Measurements from ENCODE around the gene PRRT1B. TPM values are rescaled to one million over a fixed set of nuclear protein-coding genes. Genes with fewer than 3 reads are reported as not detected.

Gene PRRT1B
- total and polyA plus RNA-seq, 2 of the 4 experiments (the other 2 are of a cell fraction): not detected

GRCh38 chr9:131545786-131546335, 538 bp downstream of the PRRT1B start:
- Histone ChIP-seq H2BK20ac (ENCODE audit: low read depth, low read length) (no peak overlapping the region), H4K20me1 (ENCODE audit: insufficient read depth, low read length) (no peaks in the 10 kb centered on the region), H2BK120ac (ENCODE audit: low read depth, low read length) (no peak overlapping the region), H3K27me3 (ENCODE audit: control insufficient read depth, insufficient read depth, low read length) (peaks cover 45% of the 10 kb centered on the region), H4K8ac (ENCODE audit: low read depth in 2 of 2, low read length in 2 of 2) (no peak overlapping the region), H3K14ac (replicated peaks; ENCODE audit: low read depth, low read length) (no peak overlapping the region), H4K91ac (ENCODE audit: insufficient read depth, low read depth, low read length) (no peak overlapping the region), H2AK5ac (ENCODE audit: low read depth, low read length) (no peak overlapping the region), H3K36me3 (ENCODE audit: control insufficient read depth, insufficient read depth, low read length) (no peaks in the 10 kb centered on the region), H2BK5ac (ENCODE audit: low read depth, low read length, poor library complexity, severe bottlenecking) (no peak overlapping the region), H2AFZ (replicated peaks; ENCODE audit: low read length, poor library complexity) (peak overlapping the region; percentile 24), H4K5ac (ENCODE audit: low read depth, low read length) (no peak overlapping the region), H3K4me3 (ENCODE audit: insufficient read depth, low read depth, low read length) (no peak overlapping the region), H3K9me1 (ENCODE audit: insufficient read depth, low read length) (no peaks in the 10 kb centered on the region), H3K9me3 (ENCODE audit: control insufficient read depth, insufficient read depth, low read length) (peaks cover 32% of the 10 kb centered on the region), H3K27ac (ENCODE audit: insufficient read depth, low read length) (no peak overlapping the region), H3K4me1 (ENCODE audit: control insufficient read depth, insufficient read depth, low read length) (peaks cover 4% of the 10 kb centered on the region; the same call in 1 of the 2 replicates), H2BK15ac (ENCODE audit: low read depth, low read length) (no peak overlapping the region), H3K23ac (ENCODE audit: low read depth, low read length) (no peak overlapping the region; the same call in 1 of the 2 replicates), H3K56ac (ENCODE audit: extremely low read depth, insufficient read depth, low read length) (no peak overlapping the region), H3K9ac (ENCODE audit: low read depth, low read length) (no peak overlapping the region), H3K4ac (ENCODE audit: low read depth, low read length) (no peak overlapping the region), H3K18ac (ENCODE audit: low read depth, low read length) (no peak overlapping the region), H3K79me1 (ENCODE audit: low read depth in 1 of 2, low read length in 2 of 2) (no peaks in the 10 kb centered on the region), H2AK9ac (replicated peaks; ENCODE audit: low read depth, low read length, poor library complexity) (no peak overlapping the region), H3K4me2 (ENCODE audit: low read depth, low read length) (no peak overlapping the region; the same call in 1 of the 2 replicates)
- ChIA-PET CTCF (no interaction called here), POLR2A (ENCODE audit: unreplicated experiment) (no interaction called here)
- WGBS, 2 experiments (ENCODE audit: extremely low coverage in 2 of 2, insufficient read length in 1 of 2): 2% methylated on average over 11 of the region's 30 CpGs; no CpG with 5 or more reads in 1 of the 2 experiments
- TF ChIP-seq, protein P1, sequence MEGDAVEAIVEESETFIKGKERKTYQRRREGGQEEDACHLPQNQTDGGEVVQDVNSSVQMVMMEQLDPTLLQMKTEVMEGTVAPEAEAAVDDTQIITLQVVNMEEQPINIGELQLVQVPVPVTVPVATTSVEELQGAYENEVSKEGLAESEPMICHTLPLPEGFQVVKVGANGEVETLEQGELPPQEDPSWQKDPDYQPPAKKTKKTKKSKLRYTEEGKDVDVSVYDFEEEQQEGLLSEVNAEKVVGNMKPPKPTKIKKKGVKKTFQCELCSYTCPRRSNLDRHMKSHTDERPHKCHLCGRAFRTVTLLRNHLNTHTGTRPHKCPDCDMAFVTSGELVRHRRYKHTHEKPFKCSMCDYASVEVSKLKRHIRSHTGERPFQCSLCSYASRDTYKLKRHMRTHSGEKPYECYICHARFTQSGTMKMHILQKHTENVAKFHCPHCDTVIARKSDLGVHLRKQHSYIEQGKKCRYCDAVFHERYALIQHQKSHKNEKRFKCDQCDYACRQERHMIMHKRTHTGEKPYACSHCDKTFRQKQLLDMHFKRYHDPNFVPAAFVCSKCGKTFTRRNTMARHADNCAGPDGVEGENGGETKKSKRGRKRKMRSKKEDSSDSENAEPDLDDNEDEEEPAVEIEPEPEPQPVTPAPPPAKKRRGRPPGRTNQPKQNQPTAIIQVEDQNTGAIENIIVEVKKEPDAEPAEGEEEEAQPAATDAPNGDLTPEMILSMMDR (conservative IDR thresholded peaks at IDR 0.05; ENCODE audit: low read depth, low read length): no peak
- TF ChIP-seq, protein P2, sequence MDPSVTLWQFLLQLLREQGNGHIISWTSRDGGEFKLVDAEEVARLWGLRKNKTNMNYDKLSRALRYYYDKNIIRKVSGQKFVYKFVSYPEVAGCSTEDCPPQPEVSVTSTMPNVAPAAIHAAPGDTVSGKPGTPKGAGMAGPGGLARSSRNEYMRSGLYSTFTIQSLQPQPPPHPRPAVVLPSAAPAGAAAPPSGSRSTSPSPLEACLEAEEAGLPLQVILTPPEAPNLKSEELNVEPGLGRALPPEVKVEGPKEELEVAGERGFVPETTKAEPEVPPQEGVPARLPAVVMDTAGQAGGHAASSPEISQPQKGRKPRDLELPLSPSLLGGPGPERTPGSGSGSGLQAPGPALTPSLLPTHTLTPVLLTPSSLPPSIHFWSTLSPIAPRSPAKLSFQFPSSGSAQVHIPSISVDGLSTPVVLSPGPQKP (IDR thresholded peaks at IDR 0.05; ENCODE audit: borderline replicate concordance, low read depth, low read length): no peak
- TF ChIP-seq CEBPB (IDR thresholded peaks at IDR 0.05; ENCODE audit: low read depth, low read length) (no peak), FOS (IDR thresholded peaks at IDR 0.05; ENCODE audit: low read depth, low read length) (no peak), SMC3 (IDR thresholded peaks at IDR 0.05; ENCODE audit: low read depth, low read length) (no peak), MAZ (IDR thresholded peaks at IDR 0.05; ENCODE audit: borderline replicate concordance, low read depth, low read length) (no peak), RAD21 (IDR thresholded peaks at IDR 0.05; ENCODE audit: low read length) (no peak), RCOR1 (IDR thresholded peaks at IDR 0.05; ENCODE audit: insufficient replicate concordance, low read length) (no peak), POLR2A (IDR thresholded peaks at IDR 0.05; ENCODE audit: low read depth, low read length) (no peak)
- TF ChIP-seq, protein P3, sequence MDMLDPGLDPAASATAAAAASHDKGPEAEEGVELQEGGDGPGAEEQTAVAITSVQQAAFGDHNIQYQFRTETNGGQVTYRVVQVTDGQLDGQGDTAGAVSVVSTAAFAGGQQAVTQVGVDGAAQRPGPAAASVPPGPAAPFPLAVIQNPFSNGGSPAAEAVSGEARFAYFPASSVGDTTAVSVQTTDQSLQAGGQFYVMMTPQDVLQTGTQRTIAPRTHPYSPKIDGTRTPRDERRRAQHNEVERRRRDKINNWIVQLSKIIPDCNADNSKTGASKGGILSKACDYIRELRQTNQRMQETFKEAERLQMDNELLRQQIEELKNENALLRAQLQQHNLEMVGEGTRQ (IDR thresholded peaks at IDR 0.05; ENCODE audit: low read depth, low read length): no peak
- dilution Hi-C loops (cut with HindIII; ENCODE audit: low sequenced_read_pairs, unreplicated experiment) (no loop called here), in situ Hi-C loops (cut with MboI; ENCODE audit: low sequenced_read_pairs) (no loop called here), intact Hi-C loops (cut with micrococcal nuclease) (no loop called here)
- DNase-seq (no peak), ATAC-seq (ENCODE audit: low read depth) (peak; percentile 15; the same call in 1 of the 2 replicates)
- BruUV-seq (replicated peaks): no TSS peak

Data from IMR-90 (cell line).